GM21526 (cell line): ENCODE data around the gene CLEC11A.

Source experiments
- ATAC-seq: cut with Tn5 transposase; IDR thresholded peaks from one replicate; pipeline ENCODE4 v1.9.1; 2021; ENCODE audit warnings: moderate library complexity; ENCODE audit not compliant: unreplicated experiment, low FRiP score

Gene CLEC11A

GRCh38 chr19:50703915-50704796 is 19.0 kb upstream of the CLEC11A start:
- ATAC-seq: no peak

- ATAC-seq: no peak
These were observed 17.6 kb upstream of the CLEC11A start for GRCh38 chr19:50705422-50706019.

GRCh38 chr19:50706387-50706786 is 16.8 kb upstream of the CLEC11A start:
- ATAC-seq: no peak

GRCh38 chr19:50708179-50708879 is 14.8 kb upstream of the CLEC11A start:
- no peak for ATAC-seq

- ATAC-seq: no peak
These were observed 13.1 kb upstream of the CLEC11A start for GRCh38 chr19:50710094-50710493.

GRCh38 chr19:50710612-50711011 is 12.6 kb upstream of the CLEC11A start:
- no peak for ATAC-seq

DNA sequence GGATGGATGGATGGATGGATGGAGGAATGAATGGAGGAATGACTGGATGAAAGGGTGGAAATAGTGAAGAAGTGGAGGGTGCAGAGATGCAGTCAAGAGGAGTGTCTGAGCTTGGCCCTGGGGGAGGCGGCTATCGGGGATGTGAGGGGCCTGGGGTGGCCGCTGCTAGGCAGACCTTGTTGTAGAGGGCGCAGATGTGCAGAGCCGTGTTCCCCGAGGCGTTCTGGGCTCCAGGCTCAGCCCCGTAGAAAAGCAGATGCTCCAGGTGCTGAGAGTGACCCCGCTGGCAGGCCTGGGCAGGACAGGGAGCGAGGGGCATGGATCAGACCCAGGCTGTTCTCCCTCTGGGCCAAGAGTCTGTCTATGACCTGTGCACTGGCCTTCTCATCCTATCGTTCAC is 12.0 kb upstream of the CLEC11A start:
- no peak for ATAC-seq

DNA sequence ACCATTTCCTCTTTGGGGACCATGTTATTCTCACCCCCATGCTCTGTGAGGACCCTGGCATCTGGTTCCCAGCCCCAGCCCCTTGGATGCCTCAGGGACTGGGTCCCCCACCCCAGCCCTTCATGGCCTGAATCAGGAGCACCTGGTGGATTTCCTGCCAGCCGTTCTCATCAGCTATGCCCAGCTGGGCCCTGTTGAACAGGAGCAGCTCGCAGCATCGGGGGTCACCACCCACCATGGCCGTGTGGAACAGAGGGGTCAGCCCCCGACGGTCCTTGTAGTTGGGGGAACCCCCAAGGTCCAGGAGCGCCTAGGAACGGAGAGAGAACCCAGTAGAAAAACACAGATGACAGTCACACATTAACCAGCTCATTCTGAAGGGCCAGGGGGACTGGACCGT is 11.4 kb upstream of the CLEC11A start:
- ATAC-seq: no peak

DNA sequence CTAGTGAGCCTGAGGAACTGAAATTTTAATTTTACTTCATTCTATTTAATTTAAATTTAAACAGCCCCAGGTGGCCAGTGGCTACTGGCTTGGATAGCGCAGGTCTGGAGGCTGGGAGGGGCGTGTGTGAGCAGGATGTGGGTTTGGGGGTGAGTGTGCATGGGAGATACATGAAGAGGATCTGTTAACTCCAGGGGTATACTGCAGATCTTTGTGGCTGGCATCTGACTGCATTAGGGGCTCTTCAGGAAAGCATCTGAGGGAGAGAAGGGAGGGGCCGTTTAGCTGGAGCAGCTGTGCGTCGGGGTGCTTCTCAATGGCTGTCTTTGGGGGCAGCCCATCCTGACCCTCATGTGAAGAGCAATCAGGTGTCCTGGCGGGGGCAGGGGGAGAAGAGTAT is 10.3 kb upstream of the CLEC11A start:
- ATAC-seq: no peak

DNA sequence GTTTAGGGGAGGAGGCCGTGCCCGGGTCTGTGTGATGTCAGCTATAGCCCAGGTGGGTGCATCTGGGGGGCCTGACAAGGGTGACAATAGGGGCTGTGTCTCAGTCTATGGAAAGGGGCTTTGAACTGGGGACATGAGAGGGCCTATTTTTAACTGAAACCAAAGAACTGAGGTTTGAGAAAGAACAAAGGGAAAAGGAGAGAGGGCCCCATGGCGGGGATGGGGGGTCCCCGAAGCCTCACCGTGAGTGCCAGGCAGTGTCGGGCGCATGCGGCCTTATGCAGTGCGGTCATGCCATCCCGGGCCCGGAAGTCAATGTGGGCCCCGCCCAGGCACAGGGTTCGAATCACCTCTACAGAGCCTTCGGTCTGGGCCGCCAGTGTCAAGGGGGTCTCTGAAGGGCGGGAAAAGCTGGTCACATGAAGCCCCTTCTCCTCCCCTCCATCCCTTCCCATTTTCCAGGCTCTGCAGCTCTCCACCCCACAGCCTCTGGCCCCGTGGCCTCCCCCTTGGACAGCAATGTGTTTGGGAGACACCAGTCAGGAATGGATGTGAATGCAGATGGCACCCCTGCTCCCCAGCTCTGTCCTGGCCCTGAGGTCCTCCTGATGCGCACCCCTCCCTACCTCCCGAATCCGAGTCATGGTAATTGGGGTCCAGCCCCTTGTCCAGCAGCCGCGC is 9.5 kb upstream of the CLEC11A start:
- no peak for ATAC-seq

GRCh38 chr19:50716178-50717025 is 6.8 kb upstream of the CLEC11A start:
- ATAC-seq: no peak

DNA sequence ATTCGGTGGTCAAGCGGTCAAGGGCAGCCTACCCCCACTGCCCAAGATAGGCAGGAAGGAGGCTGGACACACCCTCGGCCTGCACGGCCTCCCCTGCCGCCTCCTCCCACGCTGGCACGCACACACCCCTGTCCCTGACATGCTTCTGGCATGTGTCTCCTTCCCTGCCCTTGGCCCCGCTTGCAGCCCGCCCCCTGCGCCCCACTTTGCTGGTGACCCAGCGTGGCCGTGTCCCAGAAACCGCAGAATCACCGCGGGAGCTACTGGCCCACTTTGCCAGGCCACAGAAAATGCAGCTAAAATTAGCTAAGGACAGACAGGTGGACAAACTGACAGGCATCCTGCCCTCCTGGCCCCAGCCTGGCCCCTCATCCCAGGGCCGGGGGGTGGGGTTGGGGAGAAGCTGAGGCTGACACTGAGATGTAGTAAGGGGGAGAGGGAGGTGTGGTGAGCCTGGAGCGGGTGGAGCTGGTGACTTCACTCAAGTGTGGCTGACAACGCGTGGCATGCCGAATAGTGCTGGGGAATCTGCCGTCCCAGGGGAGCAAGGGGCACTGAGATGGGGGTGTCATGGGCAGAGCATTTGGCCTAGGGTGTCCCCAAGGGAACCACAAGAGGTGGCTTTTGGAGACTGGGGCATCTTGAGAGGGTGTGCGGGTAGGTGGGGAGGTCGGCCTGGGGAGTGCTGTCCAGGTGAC is 6.0 kb upstream of the CLEC11A start:
- no peak for ATAC-seq

- no peak for ATAC-seq
These were observed 5.3 kb upstream of the CLEC11A start for GRCh38 chr19:50717891-50718254.

- no peak for ATAC-seq
These were observed 4.7 kb upstream of the CLEC11A start for GRCh38 chr19:50718255-50719118.

- no peak for ATAC-seq
These were observed 4.1 kb upstream of the CLEC11A start for GRCh38 chr19:50719119-50719435.

- no peak for ATAC-seq
These were observed 3.6 kb upstream of the CLEC11A start, which contains the start of gene SHANK1 for GRCh38 chr19:50719566-50719965. TSS of gene SHANK1 (minus strand) at chr19:50719802. CDS start at chr19:50716919, 2,883 bp downstream.

- ATAC-seq: no peak
These were observed 2.8 kb upstream of the CLEC11A start for GRCh38 chr19:50720181-50720920.

DNA sequence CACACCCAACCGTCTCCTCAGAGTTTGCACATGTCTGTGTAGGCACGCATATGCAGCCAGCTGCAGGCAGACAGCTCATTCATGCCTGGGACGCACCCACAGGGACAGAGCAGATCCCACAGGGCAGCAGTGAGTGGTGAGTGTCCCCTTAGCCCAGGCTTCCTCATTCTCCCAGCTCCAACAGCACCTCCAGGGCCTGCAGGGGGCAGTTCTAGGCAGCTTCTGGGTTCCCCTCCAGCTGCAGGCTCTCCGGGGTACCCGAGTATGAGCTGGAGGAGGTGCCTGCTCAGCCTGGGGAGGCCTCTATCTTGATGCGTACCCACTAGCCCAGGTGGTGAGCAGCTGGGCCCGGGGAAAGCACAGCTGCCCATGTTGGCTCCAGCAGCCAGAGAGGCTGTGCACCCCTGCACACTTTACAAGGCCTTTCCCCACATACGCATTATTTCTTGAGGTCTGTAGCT is 2.2 kb upstream of the CLEC11A start:
- no peak for ATAC-seq
